HL-60 (cell line): Measurements from ENCODE around the gene TPO.

Source experiments
- CTCF ChIP-seq: IDR thresholded peaks from one replicate; pipeline ENCODE4 v1.5.1; 2011; ENCODE audit warnings: low read length, control low read depth, inconsistent platforms; ENCODE audit not compliant: insufficient read depth
- GABPA ChIP-seq: IDR thresholded peaks from 2 replicates; pipeline ENCODE4 v1.6.1; 2012; ENCODE audit warnings: low read depth
- POLR2AphosphoS5 ChIP-seq: IDR thresholded peaks from 2 replicates; pipeline ENCODE4 v1.6.1; 2012; ENCODE audit warnings: low read depth
- REST ChIP-seq: IDR thresholded peaks from 2 replicates; pipeline ENCODE4 v1.6.1; 2012; ENCODE audit warnings: low read depth; ENCODE audit not compliant: insufficient replicate concordance

GRCh38 chr2:1572638-1573037 is 159.4 kb downstream of the TPO start:
- TF ChIP-seq CTCF, result no peak
- TF ChIP-seq POLR2AphosphoS5, result no peak
- no peak for TF ChIP-seq REST
- TF ChIP-seq GABPA, result no peak
